HL-60 (cell line): Measurements from ENCODE around the gene GNGT2.

ENCODE experiments used
- CTCF ChIP-seq: IDR thresholded peaks from one replicate; pipeline ENCODE4 v1.5.1; 2011; ENCODE audit warnings: low read length, control low read depth, inconsistent platforms; ENCODE audit not compliant: insufficient read depth
- GABPA ChIP-seq: IDR thresholded peaks from 2 replicates; pipeline ENCODE4 v1.6.1; 2012; ENCODE audit warnings: low read depth
- POLR2AphosphoS5 ChIP-seq: IDR thresholded peaks from 2 replicates; pipeline ENCODE4 v1.6.1; 2012; ENCODE audit warnings: low read depth
- REST ChIP-seq: IDR thresholded peaks from 2 replicates; pipeline ENCODE4 v1.6.1; 2012; ENCODE audit warnings: low read depth; ENCODE audit not compliant: insufficient replicate concordance

GRCh38 chr17:49198211-49198610 lies 12.2 kb downstream of the GNGT2 start:
- no peak for TF ChIP-seq CTCF
- no peak for TF ChIP-seq POLR2AphosphoS5
- no peak for TF ChIP-seq REST
- TF ChIP-seq GABPA: no peak
